Breast epithelium (tissue), 4 donors: ENCODE results near the gene CFAP107. TPM values are rescaled to one million over a fixed set of nuclear protein-coding genes. Genes with fewer than 3 reads are reported as not detected.

Experiments used
- DNase-seq, 2 donors: peaks; one replicate each; pipeline ENCODE4 v3.0.0-alpha.2; 2019; ENCODE audit warnings: low spot score in 2 of 2
- H3K27ac ChIP-seq, 2 donors: fragments of 200-600 bp; sonication (generic) in 1 of 2; one replicate each; pipeline ENCODE4 v1.5.1; 2016 to 2019; ENCODE audit warnings: mild to moderate bottlenecking in 1 of 2
- H3K27me3 ChIP-seq, 2 donors: fragments of 200-600 bp; sonication (generic) in 1 of 2; one replicate each; pipeline versions ENCODE4 v1.5.1 to v1.6.0; 2017 to 2019; ENCODE audit warnings: control low read depth in 1 of 2, mild to moderate bottlenecking in 1 of 2
- H3K36me3 ChIP-seq: fragments of 200-600 bp; one replicate; pipeline ENCODE4 v1.5.1; 2019
- H3K4me1 ChIP-seq, 2 donors: fragments of 200-600 bp; sonication (generic); one replicate each; pipeline ENCODE4 v1.5.1; 2016 to 2019; ENCODE audit warnings: control low read depth in 1 of 2
- H3K4me3 ChIP-seq, 3 donors: fragments of 200-600 bp; sonication (generic); 1 replicate in 2 of 3; 2 replicates in 1 of 3; pipeline ENCODE4 v1.5.1; 2016 to 2019; ENCODE audit warnings: mild to moderate bottlenecking in 3 of 3, moderate library complexity in 2 of 3
- H3K9me3 ChIP-seq, 2 donors: fragments of 200-600 bp; sonication (generic) in 1 of 2; one replicate each; pipeline ENCODE4 v1.5.1; 2016 to 2019; ENCODE audit warnings: control low read depth in 1 of 2
- CTCF ChIP-seq, 3 donors: fragments of 450-650 bp; IDR thresholded peaks; one replicate each; pipeline ENCODE4 v1.5.1; 2016 to 2017; ENCODE audit warnings: antibody characterized with exemption in 3 of 3, mild to moderate bottlenecking in 3 of 3, moderate library complexity in 3 of 3
- POLR2A ChIP-seq: fragments of 450-650 bp; IDR thresholded peaks from one replicate; pipeline ENCODE4 v1.6.1; 2016; ENCODE audit warnings: antibody characterized with exemption, mild to moderate bottlenecking, moderate library complexity
- POLR2AphosphoS5 ChIP-seq, 3 donors: sonication (generic); formaldehyde crosslinking; IDR thresholded peaks; one replicate each; pipeline ENCODE4 v1.6.1; 2017; ENCODE audit warnings: antibody characterized with exemption in 3 of 3
- intact Hi-C: fragments of 100-400 bp; cut with DNase I; formaldehyde crosslinking; loops from one replicate; pipeline ENCODE4 v1.15.1; 2023; ENCODE audit warnings: low total_unique reads
- total RNA-seq, 3 donors: library from RNA; depleted of rRNA; stranded (reverse); fragments of >200 nt; gene quantifications; one replicate each; pipeline ENCODE4 v1.1.0, GENCODE V29; 2016

Gene CFAP107, protein sequence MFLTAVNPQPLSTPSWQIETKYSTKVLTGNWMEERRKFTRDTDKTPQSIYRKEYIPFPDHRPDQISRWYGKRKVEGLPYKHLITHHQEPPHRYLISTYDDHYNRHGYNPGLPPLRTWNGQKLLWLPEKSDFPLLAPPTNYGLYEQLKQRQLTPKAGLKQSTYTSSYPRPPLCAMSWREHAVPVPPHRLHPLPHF
- total RNA-seq: not detected

- H3K36me3 ChIP-seq: no peaks in the 10 kb centered on the region
- H3K27me3 ChIP-seq: no peaks in the 10 kb centered on the region
- TF ChIP-seq POLR2A: no peak
- TF ChIP-seq CTCF (IDR thresholded peaks at IDR 0.05): no peak
- TF ChIP-seq POLR2AphosphoS5 (IDR thresholded peaks at IDR 0.05): no peak
- intact Hi-C loops: no loop called here
- H3K4me3 ChIP-seq: no peak within 1 kb of the TSS
- no peak for DNase-seq
- H3K9me3 ChIP-seq: peaks cover 16 to 32% of the 10 kb centered on the region in 2 donors
- no peak within 1 kb of the TSS for H3K27ac ChIP-seq
- H3K4me1 ChIP-seq: no peaks in the 10 kb centered on the region
Observed at GRCh38 chr1:12745992-12746323, at the start of gene CFAP107. TSS of gene CFAP107 (plus strand) at chr1:12746200. CDS start at chr1:12746431, 231 bp downstream.

GRCh38 chr1:12696658-12697057, 49.3 kb upstream of the CFAP107 start:
- no peaks in the 10 kb centered on the region for H3K4me1 ChIP-seq
- H3K9me3 ChIP-seq: peaks cover 0 to 9% of the 10 kb centered on the region in 2 donors
- H3K4me3 ChIP-seq: no peak overlapping the region
- no peaks in the 10 kb centered on the region for H3K36me3 ChIP-seq
- TF ChIP-seq CTCF (IDR thresholded peaks at IDR 0.05): no peak
- TF ChIP-seq POLR2AphosphoS5 (IDR thresholded peaks at IDR 0.05): no peak
- no peak for TF ChIP-seq POLR2A
- DNase-seq: no peak
- intact Hi-C loops: no loop called here
- no peaks in the 10 kb centered on the region for H3K27me3 ChIP-seq
- no peak overlapping the region for H3K27ac ChIP-seq

DNA sequence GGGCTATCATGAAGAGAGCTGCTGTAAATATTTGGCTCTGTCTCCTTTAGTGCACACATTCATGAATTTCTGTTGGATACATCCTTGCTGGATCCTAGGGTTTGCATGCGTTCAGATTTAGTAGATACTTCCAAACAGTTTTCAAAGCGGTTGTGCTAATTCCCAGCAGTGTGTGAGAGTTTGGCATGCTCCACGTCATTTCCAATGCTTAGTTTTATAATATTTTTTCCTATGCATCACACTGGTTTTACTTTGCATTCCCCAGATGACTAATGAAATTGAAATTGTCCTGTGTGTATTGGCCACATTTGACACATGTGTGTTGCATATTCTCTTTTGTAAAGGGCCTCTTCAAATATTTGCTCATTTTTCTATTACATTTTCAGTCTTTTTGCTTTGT, 48.6 kb upstream of the CFAP107 start:
- no peaks in the 10 kb centered on the region for H3K27me3 ChIP-seq
- no peak overlapping the region for H3K4me3 ChIP-seq
- H3K9me3 ChIP-seq: peaks cover 0 to 9% of the 10 kb centered on the region in 2 donors
- no peaks in the 10 kb centered on the region for H3K36me3 ChIP-seq
- H3K27ac ChIP-seq: no peak overlapping the region
- intact Hi-C loops: no loop called here
- no peak for DNase-seq
- H3K4me1 ChIP-seq: no peaks in the 10 kb centered on the region
- TF ChIP-seq POLR2A: no peak
- no peak for TF ChIP-seq CTCF (IDR thresholded peaks at IDR 0.05)
- no peak for TF ChIP-seq POLR2AphosphoS5 (IDR thresholded peaks at IDR 0.05)

DNA sequence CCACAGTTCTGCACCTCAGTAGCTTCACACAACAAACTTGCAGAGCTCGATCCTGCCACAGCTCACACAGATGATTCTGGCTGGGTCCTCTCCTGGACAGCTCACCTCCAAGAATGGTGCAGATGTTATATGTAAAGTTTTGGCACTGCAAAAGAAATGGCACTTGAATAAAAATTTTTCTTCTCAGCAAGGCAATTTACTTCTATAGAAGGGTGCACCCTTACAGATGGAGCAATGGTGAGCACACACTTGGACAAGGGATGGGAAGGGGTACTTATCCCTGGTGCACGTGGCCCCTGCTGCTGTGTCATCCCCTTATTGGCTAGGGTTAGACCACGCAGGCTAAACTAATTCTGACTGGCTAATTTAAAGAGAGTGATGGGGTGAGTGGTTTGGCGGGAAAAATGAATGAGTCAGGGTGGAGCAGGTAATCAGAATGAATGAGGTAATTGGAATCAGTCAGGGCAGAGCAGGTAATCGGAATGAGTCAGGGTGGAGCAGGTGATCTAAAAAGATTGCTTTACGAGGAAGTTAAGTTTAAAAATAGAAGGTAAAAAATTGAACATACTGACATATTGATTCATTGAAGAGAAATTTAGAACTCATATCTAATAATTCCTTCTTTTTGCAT, 42.1 kb upstream of the CFAP107 start:
- Histone ChIP-seq H3K27me3 (no peaks in the 10 kb centered on the region), H3K4me3 (no peak overlapping the region), H3K27ac (no peak overlapping the region), H3K9me3 (peaks cover 7 to 19% of the 10 kb centered on the region in 2 donors), H3K36me3 (no peaks in the 10 kb centered on the region), H3K4me1 (no peaks in the 10 kb centered on the region)
- TF ChIP-seq CTCF (IDR thresholded peaks at IDR 0.05): no peak
- no peak for TF ChIP-seq POLR2A
- TF ChIP-seq POLR2AphosphoS5 (IDR thresholded peaks at IDR 0.05): no peak
- no peak for DNase-seq
- intact Hi-C loops: no loop called here

DNA sequence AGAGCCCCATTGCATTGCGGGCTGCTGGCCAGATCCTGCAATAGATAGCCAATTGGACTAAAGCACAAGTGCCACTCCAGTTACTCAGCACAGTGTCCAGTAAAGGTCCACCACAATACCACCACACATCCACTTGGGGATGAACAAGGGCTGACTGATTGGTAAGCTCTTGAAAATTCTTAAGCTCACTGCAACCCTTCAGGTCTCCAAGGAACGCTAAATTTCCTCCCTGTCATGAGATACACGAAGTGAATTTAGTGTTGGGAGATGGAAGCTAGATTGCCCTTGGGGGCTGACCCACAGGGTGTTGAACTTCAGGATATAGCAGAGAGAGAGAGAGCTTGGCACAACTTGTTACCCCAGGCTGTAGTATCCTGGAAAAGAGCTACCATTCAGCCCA, 39.9 kb upstream of the CFAP107 start:
- no peaks in the 10 kb centered on the region for H3K36me3 ChIP-seq
- TF ChIP-seq POLR2A (no peak), POLR2AphosphoS5 (IDR thresholded peaks at IDR 0.05) (no peak), CTCF (IDR thresholded peaks at IDR 0.05) (no peak)
- H3K4me3 ChIP-seq: no peak overlapping the region
- H3K4me1 ChIP-seq: no peaks in the 10 kb centered on the region
- no peak overlapping the region for H3K27ac ChIP-seq
- H3K9me3 ChIP-seq: peaks cover 7 to 13% of the 10 kb centered on the region in 2 donors
- intact Hi-C loops: no loop called here
- H3K27me3 ChIP-seq: no peaks in the 10 kb centered on the region
- DNase-seq: no peak
